ENCODE results near the gene PTGES2.
"Not testable (repeated sequence)": the region's sequence is repeated elsewhere in the genome, so short reads cannot be mapped to it uniquely, and the experiment has no call there.

PTGES2 gene

DNA sequence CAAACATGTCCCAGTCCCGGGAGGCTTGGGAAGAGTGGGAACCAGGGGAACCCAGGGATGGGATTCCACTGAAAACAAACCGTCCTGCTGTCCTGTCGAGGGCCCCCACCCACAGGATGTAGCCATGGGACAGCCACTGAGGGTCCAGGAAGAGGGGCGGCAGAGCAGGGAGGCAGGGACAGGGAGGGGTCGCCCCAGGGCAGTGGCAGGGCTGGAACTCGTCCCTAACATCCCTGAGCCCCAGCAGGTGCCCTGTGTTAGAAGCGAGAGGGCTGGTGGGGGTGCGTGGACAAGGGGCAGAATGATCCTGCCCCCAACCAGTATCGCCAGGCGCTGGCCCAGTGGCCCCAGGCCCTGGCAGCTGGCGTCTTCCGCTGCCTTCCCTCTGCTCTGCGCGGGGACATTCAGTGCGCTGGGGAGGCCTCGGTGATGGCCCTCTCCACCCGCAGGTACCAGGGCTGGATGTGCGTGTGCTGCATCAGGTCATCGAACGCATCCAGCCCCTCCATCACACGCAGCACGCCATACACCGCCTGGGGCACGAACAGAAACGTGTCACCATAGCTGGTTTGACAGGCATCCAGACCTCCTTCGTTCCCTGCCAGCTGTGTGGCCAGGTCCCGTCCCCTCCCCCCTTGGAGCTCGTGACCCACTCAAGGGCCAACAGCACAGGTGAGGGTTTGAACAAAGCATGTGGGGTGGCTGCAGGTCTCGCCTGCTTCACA, 6.6 kb downstream of the PTGES2 start:
- in situ Hi-C loops (cut with HindIII; ENCODE audit: low sequenced_read_pairs): no loop called here

DNA sequence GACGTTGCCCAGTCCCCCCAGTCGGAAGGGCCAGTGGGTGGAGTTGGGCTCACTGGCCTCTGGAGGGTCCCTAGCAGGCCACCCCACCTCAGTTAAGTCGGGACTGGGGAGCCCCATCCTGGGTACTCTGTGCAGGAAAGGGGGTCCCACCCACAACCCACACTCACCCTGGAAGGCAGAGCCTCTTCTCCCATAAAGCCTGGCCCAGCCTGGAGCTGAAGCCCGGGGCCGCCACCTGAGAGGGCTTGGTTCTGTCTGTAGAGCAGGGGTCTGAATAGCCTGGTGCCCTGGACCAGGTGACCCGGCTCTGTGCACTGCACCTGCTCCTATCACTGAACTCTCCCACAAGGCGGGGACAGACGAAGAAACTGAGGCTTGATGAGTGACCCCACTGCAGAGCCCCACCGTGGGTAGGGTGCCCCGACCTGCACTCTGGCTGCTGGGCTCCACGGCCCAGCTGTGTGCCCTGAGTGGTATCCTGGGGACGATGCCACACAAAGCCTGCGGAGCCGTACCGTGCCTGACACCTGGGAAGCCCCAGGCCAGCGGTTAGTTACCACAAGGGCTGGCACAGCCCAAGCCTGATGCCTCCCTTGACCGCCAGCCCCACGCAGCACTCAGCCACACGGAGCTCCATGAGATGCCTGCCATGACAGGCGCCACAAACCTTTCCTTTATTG, 7.3 kb downstream of the PTGES2 start:
- in situ Hi-C loops (cut with HindIII; ENCODE audit: low sequenced_read_pairs): no loop called here

GRCh38 chr9:128118971-128119665, 8.4 kb downstream of the PTGES2 start:
- in situ Hi-C loops (cut with HindIII; ENCODE audit: low sequenced_read_pairs): no loop called here

- in situ Hi-C loops (cut with HindIII; ENCODE audit: low sequenced_read_pairs): no loop called here
These were observed 9.1 kb downstream of the PTGES2 start for GRCh38 chr9:128118472-128118857.

DNA sequence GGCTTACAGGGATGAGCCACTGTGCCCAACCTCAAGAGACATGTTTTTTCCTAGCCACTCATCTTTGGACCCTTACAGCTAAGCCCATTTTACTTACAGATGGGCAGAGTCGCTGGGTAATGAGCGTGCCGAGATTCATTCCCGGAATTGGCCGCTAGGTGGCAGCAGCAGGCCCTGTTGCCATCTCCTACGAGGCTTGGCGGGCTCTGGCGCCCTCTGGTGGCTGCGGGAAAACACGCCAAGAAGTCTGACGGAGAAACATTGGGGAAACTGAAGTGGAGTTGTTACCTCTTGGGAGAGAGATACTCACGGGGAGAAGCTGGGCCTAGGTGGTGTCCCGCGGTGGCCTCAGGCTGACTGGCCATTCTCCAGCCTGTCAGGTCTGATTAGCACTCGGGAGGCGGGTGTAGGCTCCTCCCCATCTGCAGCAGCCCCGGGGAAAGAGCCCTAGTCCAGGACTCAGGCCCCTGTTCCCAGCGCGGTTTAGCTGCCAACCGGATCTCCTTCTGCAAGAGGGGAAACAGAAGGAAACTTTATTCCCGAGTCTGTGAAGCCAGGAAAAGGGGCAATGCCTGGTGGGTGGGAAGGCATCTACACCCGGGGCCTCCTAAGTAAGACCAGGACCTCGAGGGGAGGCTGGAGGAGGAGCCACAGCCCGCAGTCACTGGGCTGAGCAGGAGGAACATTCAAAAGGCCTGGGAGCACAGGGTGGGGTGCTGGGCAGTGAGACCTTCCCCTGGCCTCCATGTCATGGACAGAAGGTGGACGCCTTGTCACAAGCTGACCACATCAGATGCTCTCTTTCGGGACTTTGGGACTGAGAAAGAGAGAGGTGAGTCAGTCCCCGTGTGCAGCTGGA, 9.7 kb downstream of the PTGES2 start:
- in situ Hi-C loops (cut with HindIII; ENCODE audit: low sequenced_read_pairs): no loop called here

DNA sequence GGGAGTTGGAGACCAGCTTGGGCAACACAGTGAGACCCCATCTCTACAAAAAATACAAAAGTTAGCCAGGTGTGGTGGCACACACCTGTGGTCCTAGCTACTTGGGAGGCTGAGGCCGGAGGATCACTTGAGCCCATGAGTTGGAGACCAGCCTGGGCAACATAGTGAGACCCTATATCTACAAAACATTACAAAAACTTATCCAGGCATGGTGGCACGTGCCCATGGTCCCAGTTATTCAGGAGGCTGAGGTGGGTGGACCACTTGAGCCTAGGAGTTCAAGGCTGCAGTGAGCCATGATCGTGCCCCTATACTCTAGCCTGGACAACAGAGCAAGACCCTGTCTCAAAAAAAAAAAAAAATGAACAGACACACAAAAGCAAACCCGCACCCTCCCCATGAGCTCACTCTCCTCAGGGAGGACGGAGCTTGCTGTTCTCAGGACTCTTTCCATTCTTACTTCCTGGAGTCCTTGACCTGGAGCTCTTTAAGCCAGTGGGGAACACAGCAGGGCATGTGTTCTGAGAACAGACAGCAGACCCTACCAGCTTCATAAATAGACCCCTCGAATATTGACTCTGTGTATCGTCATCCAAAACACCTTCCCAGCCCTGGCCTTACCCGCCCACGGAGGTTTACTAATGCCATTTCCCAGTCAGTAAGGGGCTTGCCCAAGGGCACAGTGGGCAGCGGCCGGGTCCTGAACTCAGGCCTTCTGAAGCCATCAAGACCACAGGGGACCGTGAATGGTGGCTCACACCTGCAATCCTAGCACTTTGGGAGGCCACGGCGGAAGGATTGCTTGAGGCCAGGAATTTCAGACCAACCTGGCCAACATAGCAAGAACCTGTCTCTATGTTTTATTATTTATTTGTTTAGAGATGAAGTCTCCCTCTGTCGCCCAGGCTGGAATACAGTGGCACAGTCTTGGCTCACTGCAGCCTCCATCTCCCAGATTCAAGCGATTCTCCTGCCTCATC, 11.1 kb downstream of the PTGES2 start:
- in situ Hi-C loops (cut with HindIII; ENCODE audit: low sequenced_read_pairs): no loop called here

DNA sequence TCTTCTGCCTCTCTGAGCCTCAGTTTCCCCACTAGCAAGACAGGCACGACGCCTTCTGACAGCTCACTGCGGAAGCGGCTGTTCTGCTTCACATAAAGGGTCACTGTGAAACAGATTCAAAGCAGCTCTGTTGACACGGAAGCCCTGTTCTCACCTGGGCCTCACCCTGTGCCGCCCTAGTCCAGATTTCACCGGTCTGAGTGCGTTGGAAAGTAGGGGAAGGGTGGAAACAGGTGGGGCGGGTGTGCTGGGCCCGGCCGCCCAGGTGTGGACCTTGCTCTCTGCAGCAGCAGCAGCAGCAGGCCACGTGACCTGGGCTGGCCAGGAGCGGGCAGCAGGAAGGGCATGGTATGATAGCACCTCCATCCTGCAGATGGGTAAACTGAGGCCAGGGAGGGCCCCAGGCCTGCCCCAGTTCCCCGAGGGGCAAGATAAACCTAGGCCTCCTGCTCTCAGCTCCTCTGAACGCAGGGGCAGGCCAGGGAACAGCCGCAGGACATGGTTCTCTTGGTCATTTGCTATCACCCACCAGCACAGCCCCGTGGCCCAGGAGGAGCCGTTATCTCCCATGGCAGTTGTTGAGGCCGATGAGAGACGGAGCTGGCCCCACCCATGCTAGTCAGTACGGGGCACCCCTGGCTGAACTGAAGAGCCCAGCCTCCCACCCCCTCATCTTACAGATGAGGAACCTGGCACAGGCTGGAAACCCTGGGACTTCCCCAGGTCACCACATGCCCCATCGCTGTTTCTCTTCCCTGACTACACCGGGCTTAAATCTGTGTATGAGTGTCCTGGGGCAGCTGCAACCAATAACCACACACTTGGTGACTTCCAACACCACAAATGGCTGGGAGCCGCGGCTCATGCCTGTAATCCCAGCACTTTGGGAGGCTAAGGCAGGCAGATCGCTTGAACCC, 12.1 kb downstream of the PTGES2 start:
- in situ Hi-C loops (cut with HindIII; ENCODE audit: low sequenced_read_pairs): no loop called here

GRCh38 chr9:128114326-128115186, 13.0 kb downstream of the PTGES2 start:
- in situ Hi-C loops (cut with HindIII; ENCODE audit: low sequenced_read_pairs): no loop called here

GRCh38 chr9:128113526-128114325, 13.8 kb downstream of the PTGES2 start:
- in situ Hi-C loops (cut with HindIII; ENCODE audit: low sequenced_read_pairs): no loop called here

DNA sequence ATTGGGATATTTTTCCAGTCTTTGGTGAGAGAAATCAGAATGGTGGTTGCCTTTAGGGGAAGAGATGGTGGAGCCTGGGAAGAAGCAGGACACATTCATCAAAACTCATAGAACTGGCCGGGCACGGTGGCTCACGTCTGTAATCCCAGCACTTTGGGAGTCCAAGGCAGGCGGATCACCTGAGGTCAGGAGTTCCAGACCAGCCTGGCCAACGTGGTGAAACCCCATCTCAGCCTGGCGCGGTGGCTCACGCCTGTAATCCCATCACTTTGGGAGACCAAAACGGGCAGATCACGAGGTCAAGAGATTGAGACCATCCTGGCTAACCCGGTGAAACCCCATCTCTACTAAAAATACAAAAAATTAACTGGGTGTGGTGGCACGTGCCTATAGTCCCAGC, 15.8 kb downstream of the PTGES2 start:
- in situ Hi-C loops (cut with HindIII; ENCODE audit: low sequenced_read_pairs): not testable (repeated sequence)

- in situ Hi-C loops (cut with HindIII; ENCODE audit: low sequenced_read_pairs): no loop called here
These were observed 18.3 kb downstream of the PTGES2 start for GRCh38 chr9:128109050-128109709.

GRCh38 chr9:128108269-128109049, 19.1 kb downstream of the PTGES2 start:
- in situ Hi-C loops (cut with HindIII; ENCODE audit: low sequenced_read_pairs): no loop called here

DNA sequence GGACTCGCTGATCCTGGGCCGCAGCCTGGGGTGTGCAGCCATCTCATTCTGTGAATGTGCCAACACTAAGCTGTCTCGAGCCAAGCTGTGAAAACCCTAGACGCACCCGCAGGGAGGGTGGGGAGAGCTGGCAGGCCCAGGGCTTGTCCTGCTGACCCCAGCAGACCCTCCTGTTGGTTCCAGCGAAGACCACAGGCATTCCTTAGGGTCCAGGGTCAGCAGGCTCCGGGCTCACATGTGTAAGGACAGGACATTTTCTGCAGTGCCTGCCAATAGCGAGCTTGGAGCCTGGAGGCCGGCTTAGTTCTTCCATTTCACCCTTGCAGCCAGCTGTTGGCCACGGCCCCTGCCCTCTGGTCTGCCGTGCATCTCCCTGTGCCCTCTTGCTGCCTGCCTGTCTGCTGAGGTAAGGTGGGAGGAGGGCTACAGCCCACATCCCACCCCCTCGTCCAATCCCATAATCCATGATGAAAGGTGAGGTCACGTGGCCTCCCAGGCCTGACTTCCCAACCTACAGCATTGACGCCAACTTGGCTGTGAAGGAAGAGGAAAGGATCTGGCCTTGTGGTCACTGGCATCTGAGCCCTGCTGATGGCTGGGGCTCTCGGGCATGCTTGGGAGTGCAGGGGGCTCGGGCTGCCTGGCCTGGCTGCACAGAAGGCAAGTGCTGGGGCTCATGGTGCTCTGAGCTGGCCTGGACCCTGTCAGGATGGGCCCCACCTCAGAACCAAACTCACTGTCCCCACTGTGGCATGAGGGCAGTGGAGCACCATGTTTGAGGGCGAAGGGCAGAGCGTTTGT, 19.9 kb downstream of the PTGES2 start:
- in situ Hi-C loops (cut with HindIII; ENCODE audit: low sequenced_read_pairs): no loop called here

DNA sequence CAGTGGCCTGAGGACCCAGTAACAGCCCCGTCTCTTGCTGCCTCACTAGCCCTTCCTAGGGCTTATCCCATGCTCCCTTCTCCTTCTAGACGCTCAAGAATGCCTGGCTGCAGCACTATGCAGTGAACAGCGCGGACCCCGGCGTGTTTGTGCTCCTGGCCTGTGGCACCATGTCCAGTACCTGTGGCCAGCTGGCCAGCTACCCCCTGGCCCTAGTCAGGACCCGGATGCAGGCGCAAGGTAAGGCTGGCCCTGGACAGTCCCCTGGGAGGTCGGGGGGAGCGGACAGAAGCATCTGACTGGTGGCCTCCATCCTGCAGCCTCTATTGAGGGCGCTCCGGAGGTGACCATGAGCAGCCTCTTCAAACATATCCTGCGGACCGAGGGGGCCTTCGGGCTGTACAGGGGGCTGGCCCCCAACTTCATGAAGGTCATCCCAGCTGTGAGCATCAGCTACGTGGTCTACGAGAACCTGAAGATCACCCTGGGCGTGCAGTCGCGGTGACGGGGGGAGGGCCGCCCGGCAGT, 20.5 kb downstream of the PTGES2 start:
- in situ Hi-C loops (cut with HindIII; ENCODE audit: low sequenced_read_pairs): no loop called here
